ENCODE measurements around the gene FASN. TPM values are rescaled to one million over a fixed set of nuclear protein-coding genes. Genes with fewer than 3 reads are reported as not detected.

Gene FASN
- polyA plus RNA-seq, 4 donors = 29.5 to 65.2 (median 45.9) TPM

GRCh38 chr17:82118168-82118814 lies 20.3 kb upstream of the FASN start:
- no peak for DNase-seq (ENCODE audit: low read depth in 4 of 4, low spot score in 2 of 4)

- DNase-seq (ENCODE audit: low read depth in 4 of 4, low spot score in 2 of 4) = no peak
Measured at GRCh38 chr17:82117139-82118090, 19.4 kb upstream of the FASN start.

GRCh38 chr17:82116246-82116645 lies 18.2 kb upstream of the FASN start:
- DNase-seq (ENCODE audit: low read depth in 4 of 4, low spot score in 2 of 4) = no peak

GRCh38 chr17:82114872-82115271 lies 16.8 kb upstream of the FASN start:
- no peak for DNase-seq (ENCODE audit: low read depth in 4 of 4, low spot score in 2 of 4)

- no peak for DNase-seq (ENCODE audit: low read depth in 4 of 4, low spot score in 2 of 4)
Measured at GRCh38 chr17:82114447-82114846, 16.4 kb upstream of the FASN start.

- DNase-seq (ENCODE audit: low read depth in 4 of 4, low spot score in 2 of 4) = no peak
Measured at GRCh38 chr17:82113941-82114340, 15.9 kb upstream of the FASN start.

- DNase-seq (ENCODE audit: low read depth in 4 of 4, low spot score in 2 of 4) = no peak
Measured at GRCh38 chr17:82113422-82113821, 15.4 kb upstream of the FASN start.

- DNase-seq (ENCODE audit: low read depth in 4 of 4, low spot score in 2 of 4) = no peak
Measured at GRCh38 chr17:82112914-82113311, 14.9 kb upstream of the FASN start.

GRCh38 chr17:82112181-82112913 lies 14.3 kb upstream of the FASN start:
- DNase-seq (ENCODE audit: low read depth in 4 of 4, low spot score in 2 of 4) = no peak

- DNase-seq (ENCODE audit: low read depth in 4 of 4, low spot score in 2 of 4) = no peak
Measured at GRCh38 chr17:82110298-82110697, 12.3 kb upstream of the FASN start.

- no peak for DNase-seq (ENCODE audit: low read depth in 4 of 4, low spot score in 2 of 4)
Measured at GRCh38 chr17:82108961-82109475, 11.0 kb upstream of the FASN start.

- no peak for DNase-seq (ENCODE audit: low read depth in 4 of 4, low spot score in 2 of 4)
Measured at GRCh38 chr17:82108496-82108945, 10.5 kb upstream of the FASN start.

- no peak for DNase-seq (ENCODE audit: low read depth in 4 of 4, low spot score in 2 of 4)
Measured at GRCh38 chr17:82108038-82108437, 10.0 kb upstream of the FASN start.

- DNase-seq (ENCODE audit: low read depth in 4 of 4, low spot score in 2 of 4) = no peak
Measured at GRCh38 chr17:82107341-82107860, 9.4 kb upstream of the FASN start.

GRCh38 chr17:82106688-82107305 lies 8.8 kb upstream of the FASN start:
- no peak for DNase-seq (ENCODE audit: low read depth in 4 of 4, low spot score in 2 of 4)

- no peak for DNase-seq (ENCODE audit: low read depth in 4 of 4, low spot score in 2 of 4)
Measured at GRCh38 chr17:82105882-82106687, 8.0 kb upstream of the FASN start.

- no peak for DNase-seq (ENCODE audit: low read depth in 4 of 4, low spot score in 2 of 4)
Measured at GRCh38 chr17:82105417-82105881, 7.4 kb upstream of the FASN start.

GRCh38 chr17:82104797-82105416 lies 6.9 kb upstream of the FASN start:
- DNase-seq (ENCODE audit: low read depth in 4 of 4, low spot score in 2 of 4) = no peak

Measured in left renal cortex interstitium (tissue), 4 donors.